Measurements from ENCODE around the gene CFAP299. TPM values are rescaled to one million over a fixed set of nuclear protein-coding genes. Genes with fewer than 3 reads are reported as not detected.

The CFAP299 gene
- polyA plus RNA-seq, 1 experiment, result 1.4 TPM

DNA sequence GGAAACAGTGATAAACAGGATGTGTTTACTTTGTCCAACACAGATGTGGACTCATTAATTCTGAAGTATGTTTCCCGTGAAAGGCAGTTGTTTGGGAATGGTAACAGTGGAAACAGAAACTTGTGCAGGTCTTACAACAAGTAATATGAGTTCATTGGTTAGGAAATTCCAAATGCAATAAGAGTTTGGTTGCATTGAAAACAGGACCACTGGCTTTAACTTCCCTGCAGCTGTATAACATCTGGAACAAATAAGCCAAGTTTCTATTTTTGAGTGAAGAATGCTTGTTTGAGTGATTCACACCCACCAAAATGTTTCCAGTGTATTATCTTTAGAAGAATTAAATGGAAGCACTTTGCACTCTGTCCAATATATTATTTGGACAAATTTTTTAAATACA is 612.6 kb downstream of the CFAP299 start:
- H3K9me3 ChIP-seq (ENCODE audit: control insufficient read depth, insufficient read depth, low read length), result no peaks in the 10 kb centered on the region
- H3K27me3 ChIP-seq (ENCODE audit: control insufficient read depth, insufficient read depth, low read length), result no peaks in the 10 kb centered on the region
- H3K27ac ChIP-seq (ENCODE audit: low read depth, low read length), result no peak overlapping the region
- CTCF ChIA-PET, result no interaction called here
- no peak overlapping the region for H3K4me3 ChIP-seq (ENCODE audit: low read depth, low read length)
- POLR2A ChIA-PET, result no interaction called here
- TF ChIP-seq, protein P1, sequence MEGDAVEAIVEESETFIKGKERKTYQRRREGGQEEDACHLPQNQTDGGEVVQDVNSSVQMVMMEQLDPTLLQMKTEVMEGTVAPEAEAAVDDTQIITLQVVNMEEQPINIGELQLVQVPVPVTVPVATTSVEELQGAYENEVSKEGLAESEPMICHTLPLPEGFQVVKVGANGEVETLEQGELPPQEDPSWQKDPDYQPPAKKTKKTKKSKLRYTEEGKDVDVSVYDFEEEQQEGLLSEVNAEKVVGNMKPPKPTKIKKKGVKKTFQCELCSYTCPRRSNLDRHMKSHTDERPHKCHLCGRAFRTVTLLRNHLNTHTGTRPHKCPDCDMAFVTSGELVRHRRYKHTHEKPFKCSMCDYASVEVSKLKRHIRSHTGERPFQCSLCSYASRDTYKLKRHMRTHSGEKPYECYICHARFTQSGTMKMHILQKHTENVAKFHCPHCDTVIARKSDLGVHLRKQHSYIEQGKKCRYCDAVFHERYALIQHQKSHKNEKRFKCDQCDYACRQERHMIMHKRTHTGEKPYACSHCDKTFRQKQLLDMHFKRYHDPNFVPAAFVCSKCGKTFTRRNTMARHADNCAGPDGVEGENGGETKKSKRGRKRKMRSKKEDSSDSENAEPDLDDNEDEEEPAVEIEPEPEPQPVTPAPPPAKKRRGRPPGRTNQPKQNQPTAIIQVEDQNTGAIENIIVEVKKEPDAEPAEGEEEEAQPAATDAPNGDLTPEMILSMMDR (IDR thresholded peaks at IDR 0.05; ENCODE audit: low read depth, low read length), result no peak
- no peak for DNase-seq (ENCODE audit: low read depth, low spot score)

DNA sequence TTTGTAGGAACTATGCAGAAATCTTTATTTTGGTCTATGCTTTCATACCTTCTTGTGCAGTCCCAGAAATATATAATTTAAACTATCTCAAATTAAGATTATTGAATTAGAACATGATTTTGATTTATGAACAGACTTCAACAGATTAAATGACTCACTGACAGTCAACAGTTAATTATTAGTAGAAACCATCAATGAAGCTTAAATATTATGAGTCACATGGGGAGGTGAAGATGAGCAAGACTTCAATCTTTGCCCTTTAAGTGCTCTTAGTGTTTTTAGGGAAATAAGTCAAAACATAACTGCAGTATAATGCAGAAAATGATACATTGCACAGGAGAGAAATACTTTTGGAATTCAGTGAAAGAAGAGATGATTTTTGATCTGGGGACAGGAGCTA is 613.5 kb downstream of the CFAP299 start:
- CTCF ChIA-PET, result no interaction called here
- TF ChIP-seq, protein P1 (IDR thresholded peaks at IDR 0.05; ENCODE audit: low read depth, low read length), result no peak
- POLR2A ChIA-PET, result no interaction called here

DNA sequence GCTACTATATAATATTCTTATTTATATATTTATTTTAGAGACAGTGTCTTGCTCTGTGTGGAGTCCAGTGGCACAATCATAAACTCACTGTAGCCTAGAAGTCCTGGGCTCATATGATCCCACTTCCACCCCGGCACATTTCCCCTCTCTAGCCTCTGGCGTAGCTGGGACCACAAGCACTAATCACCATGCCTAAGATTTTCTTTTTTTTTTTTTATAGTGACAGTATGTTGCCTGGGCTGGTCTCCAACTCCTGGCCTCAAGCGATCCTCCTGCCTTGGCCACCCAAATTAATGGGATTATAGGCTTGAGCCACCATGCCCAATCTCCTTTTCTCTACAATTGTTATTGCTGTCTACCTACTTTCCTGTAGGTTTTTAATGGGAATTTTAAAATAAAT is 620.9 kb downstream of the CFAP299 start:
- Histone ChIP-seq H3K4me3 (ENCODE audit: low read depth, low read length) (no peak overlapping the region), H3K27me3 (ENCODE audit: control insufficient read depth, insufficient read depth, low read length) (no peaks in the 10 kb centered on the region), H3K9me3 (ENCODE audit: control insufficient read depth, insufficient read depth, low read length) (no peaks in the 10 kb centered on the region), H3K27ac (ENCODE audit: low read depth, low read length) (no peak overlapping the region)
- DNase-seq (ENCODE audit: low read depth, low spot score), result no peak
- ChIA-PET CTCF (interaction anchor here (2.5 kb wide), 1 partner anchor 84 kb away, joined by 10 read pairs; no protein-coding TSS in a partner anchor), POLR2A (no interaction called here)
- TF ChIP-seq, protein P1 (IDR thresholded peaks at IDR 0.05; ENCODE audit: low read depth, low read length), result no peak

More for the DNA sequence above, 613.5 kb downstream of the CFAP299 start:
- Histone ChIP-seq H3K9me3 (ENCODE audit: control insufficient read depth, insufficient read depth, low read length) (no peaks in the 10 kb centered on the region), H3K27me3 (ENCODE audit: control insufficient read depth, insufficient read depth, low read length) (no peaks in the 10 kb centered on the region), H3K27ac (ENCODE audit: low read depth, low read length) (no peak overlapping the region), H3K4me3 (ENCODE audit: low read depth, low read length) (no peak overlapping the region)
- DNase-seq (ENCODE audit: low read depth, low spot score), result no peak

DNA sequence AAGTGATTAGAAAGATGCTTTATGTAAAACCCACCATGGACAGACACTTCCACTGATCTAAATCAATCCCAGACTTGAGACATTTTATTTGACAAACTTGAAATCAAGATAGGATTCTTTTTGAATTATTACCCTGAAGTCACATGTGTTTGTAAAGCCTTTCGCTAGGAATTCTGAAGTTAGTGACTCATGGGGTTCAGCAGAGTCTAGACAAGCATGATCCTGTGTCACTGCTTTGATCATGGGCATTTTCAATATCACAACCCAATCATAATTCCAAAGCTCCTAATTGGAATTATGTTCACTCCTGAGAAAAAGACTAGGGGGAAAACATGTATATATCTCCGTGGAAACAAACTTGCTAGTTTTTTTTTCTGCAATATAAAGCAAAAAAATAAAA is 627.5 kb downstream of the CFAP299 start:
- Histone ChIP-seq H3K27me3 (ENCODE audit: control insufficient read depth, insufficient read depth, low read length) (no peaks in the 10 kb centered on the region), H3K4me3 (ENCODE audit: low read depth, low read length) (no peak overlapping the region), H3K27ac (ENCODE audit: low read depth, low read length) (no peak overlapping the region), H3K9me3 (ENCODE audit: control insufficient read depth, insufficient read depth, low read length) (no peaks in the 10 kb centered on the region)
- ChIA-PET POLR2A (no interaction called here), CTCF (interaction anchor here (0.6 to 1.8 kb wide), 3 partner anchors 27 to 1301 kb away, joined by 3 to 8 read pairs (median 4); no protein-coding TSS in a partner anchor)
- no peak for DNase-seq (ENCODE audit: low read depth, low spot score)
- TF ChIP-seq, protein P1 (IDR thresholded peaks at IDR 0.05; ENCODE audit: low read depth, low read length), result no peak

DNA sequence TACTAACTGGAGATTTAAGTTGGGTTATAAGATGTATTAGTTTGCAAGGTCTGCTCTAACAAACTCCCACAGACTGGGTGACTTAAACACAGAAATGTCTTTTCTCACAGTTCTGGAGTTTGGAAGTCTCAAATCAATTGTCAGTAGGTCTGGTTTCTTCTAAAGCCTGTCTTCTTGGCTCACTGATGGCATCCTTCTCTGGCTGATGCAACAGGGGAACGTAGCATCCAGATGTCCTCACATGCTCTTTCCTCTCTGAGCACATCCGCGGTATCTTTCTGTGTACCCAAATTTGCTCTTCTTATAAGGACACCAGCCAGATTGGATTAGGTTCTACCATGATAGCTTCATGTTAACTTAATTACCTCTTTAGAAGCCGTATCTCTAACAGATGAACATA is 631.8 kb downstream of the CFAP299 start:
- no peak for DNase-seq (ENCODE audit: low read depth, low spot score)
- TF ChIP-seq, protein P1 (IDR thresholded peaks at IDR 0.05; ENCODE audit: low read depth, low read length), result no peak
- Histone ChIP-seq H3K27ac (ENCODE audit: low read depth, low read length) (no peak overlapping the region), H3K4me3 (ENCODE audit: low read depth, low read length) (no peak overlapping the region), H3K9me3 (ENCODE audit: control insufficient read depth, insufficient read depth, low read length) (no peaks in the 10 kb centered on the region), H3K27me3 (ENCODE audit: control insufficient read depth, insufficient read depth, low read length) (no peaks in the 10 kb centered on the region)
- ChIA-PET POLR2A (no interaction called here), CTCF (no interaction called here)
